Measurements from ENCODE around the gene RPL28.

RPL28 gene

GRCh38 chr19:55353356-55353802 is 32.4 kb upstream of the RPL28 start:
- no peak for DNase-seq (ENCODE audit: low read depth, low spot score)

DNA sequence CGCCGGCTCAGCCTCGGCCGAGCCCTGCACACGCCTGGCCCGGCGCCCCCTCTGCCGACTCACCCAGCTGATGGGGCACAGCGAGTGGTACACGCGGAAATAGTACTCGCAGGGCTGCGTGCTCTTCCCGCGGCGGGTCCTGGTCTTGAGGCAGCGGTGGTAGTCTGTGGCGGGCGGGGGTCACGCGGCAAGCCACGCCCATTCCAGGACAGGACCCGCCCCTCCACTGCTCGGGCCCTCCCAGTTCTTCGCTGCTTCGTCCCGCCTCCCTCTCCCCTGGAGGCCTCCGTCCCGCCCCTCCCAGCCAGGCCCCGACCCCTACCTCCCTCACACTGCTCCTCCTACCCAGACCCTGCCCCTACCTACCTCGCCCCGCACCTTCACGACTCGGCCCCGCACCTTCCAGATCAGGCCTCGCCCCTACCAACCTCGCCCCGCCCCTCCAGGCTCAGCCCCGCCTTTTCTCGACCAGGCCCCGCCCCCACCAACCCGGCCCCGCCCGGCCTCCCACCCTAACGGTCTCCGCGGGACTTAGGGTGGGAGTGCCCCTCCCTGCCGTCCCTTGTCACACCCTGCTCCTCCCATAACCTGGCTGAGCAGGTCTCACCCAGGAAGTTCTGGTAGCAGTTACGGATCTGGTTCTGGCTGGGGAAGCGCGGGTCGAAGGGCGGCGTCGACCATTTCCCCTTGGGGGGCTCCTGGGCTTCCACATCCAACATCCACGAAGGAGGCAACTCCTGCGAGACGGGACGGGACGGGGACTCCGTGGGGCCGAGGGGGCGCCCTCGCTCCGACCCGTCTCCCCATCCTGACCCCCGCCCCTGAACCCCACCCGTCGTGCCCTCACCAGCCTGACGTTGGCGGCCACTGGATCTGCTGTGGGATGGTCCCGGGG is 31.7 kb upstream of the RPL28 start:
- no peak for DNase-seq (ENCODE audit: low read depth, low spot score)

DNA sequence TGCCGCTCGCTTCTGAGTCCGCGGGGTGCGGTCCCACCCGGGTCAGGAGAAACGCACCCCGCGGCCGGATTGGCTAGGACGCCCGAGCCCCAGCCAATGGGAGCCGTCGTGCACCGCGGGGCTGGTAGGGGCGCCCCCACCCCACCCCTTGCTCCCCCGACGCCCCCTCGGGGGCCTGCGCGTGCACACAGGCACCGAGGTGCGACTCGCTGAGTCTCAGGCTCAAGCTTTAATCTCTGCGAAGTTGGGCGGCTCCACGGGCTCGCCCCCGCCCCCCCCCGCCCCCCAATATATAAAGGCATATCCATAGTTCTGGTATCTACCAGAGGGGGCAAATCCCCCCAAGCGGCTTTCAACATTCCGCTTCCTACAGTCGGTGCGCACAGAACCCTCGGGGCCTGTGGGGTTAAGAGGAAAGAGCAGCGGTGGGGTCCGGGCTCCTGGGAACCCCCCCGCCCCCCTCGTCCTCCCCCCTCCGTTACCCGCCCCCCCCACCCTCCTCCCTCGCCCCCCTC is 31.0 kb upstream of the RPL28 start, which contains the start of gene COX6B2:
TSS of gene COX6B2 (minus strand) at position 22 of the 515 bp plus-strand sequence. CDS start 198 bp downstream, outside the sequence.
- no peak for DNase-seq (ENCODE audit: low read depth, low spot score)

DNA sequence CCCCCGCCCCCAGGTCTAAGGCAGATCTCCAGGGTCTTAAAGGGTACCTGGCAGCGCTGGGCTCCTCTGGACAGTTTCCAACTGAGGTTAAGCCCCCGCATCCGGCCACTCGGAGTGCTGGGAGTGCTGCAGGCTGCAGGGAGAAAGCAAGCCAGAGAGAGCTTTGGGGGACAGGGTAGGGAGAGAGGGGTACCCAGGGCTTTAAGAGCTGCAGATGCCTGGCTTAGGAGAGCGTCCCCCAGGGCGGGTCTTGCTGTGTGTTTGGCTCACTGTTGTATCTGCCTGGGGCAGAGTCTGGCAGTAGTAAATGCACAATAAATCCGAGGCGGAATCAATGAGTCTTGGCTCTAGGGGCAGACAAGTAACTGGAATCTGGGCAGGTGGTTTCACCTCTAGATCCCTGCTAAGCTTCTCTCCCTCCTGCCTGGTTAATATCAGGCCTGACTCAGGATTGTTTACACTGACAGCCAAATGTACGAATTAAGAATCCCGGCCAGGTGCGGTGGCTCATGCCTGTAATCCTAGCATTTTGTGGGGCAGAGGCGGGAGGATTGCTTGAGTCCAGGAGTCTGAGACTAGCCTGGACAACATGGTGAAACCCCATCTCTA is 30.4 kb upstream of the RPL28 start:
- no peak for DNase-seq (ENCODE audit: low read depth, low spot score)

DNA sequence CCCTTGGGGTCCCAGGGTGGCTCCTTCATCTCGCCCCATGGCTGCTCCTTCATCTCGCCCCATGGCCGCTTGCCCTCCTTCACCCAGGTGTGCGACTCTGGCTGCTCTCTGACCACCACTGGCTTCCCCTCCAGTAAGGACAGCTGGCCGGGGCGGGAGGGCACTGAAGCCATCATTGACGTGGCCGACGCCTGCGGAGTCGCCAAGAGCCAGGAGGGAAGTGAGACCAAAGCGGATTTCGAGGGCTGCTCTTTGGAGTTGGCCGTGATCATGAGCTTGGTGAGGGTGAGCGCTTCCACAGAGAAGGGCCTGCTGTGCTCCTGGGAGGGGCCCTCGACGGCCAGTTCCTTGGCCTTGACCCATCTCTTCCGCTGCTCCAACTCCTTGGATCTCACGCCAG is 27.2 kb upstream of the RPL28 start:
- DNase-seq (ENCODE audit: low read depth, low spot score) = no peak

GRCh38 chr19:55358943-55359908 is 26.5 kb upstream of the RPL28 start:
- no peak for DNase-seq (ENCODE audit: low read depth, low spot score)

GRCh38 chr19:55360902-55361301 is 24.8 kb upstream of the RPL28 start:
- DNase-seq (ENCODE audit: low read depth, low spot score) = no peak

DNA sequence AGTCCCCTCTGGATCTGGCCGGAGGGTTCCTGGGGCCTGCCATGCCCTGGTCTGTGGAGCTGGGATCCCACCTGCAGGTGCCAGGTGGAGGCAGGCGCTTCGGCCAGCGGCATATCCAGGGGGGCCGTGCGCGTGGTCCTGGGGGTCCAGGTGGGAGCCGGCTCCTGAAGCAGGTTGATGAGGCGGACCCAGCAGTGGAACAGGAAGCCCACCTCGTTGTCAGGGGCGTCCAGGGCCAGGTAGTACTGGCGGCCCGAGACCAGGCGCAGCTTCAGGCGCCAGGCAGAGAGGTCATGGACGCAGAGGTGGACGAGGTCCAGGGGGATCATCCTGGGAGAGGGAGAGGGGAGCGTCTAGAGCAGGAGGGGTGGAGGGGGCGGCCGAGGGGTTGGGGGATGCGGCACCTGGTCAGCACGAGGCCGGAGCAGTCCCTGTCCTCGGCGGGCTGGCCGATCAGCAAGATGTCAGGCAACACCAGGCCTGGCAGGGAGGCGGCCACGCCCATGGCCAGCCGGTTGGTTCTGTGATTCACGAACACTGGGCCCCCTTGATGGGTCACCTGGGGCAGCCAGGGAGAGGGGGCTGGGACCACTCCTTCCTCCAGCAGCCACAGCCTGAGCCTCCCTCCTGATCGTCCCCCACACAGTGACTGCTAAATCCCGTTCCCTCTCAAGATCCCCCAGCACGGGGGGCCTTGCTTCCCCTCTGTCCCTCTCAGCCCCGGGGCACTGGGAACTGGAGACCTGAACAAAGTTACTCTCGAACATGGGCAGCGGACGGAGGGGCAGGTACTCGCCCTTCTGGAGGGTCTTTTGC is 23.4 kb upstream of the RPL28 start:
- DNase-seq (ENCODE audit: low read depth, low spot score) = no peak

- DNase-seq (ENCODE audit: low read depth, low spot score) = no peak
These were observed 22.6 kb upstream of the RPL28 start, which contains the start of gene GARIN5B for GRCh38 chr19:55362990-55363716. TSS of gene GARIN5B (minus strand) at chr19:55363260. CDS start at chr19:55363066, 194 bp downstream.

- no peak for DNase-seq (ENCODE audit: low read depth, low spot score)
These were observed 20.5 kb upstream of the RPL28 start for GRCh38 chr19:55365245-55365644.

- no peak for DNase-seq (ENCODE audit: low read depth, low spot score)
These were observed 19.8 kb upstream of the RPL28 start for GRCh38 chr19:55365964-55366363.

DNA sequence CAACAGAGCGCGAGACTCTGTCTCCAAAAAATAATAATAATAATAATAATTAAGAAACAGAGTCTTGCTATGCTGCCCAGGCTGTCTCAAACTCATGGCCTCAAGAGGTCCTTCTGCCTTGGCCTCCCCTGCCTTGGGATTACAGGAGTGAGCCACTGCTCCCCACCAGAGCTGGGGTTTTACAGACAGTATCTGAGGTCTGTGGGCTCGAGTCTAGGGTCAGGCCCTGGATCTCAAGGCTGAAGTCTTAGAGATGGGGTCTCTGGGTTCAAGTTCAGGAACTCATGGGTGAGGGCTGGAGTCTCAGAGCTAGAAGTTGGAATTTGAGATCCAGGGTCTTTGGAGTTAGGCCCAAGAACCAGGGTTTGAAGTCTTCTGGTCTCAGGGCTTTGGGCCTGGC is 18.9 kb upstream of the RPL28 start:
- DNase-seq (ENCODE audit: low read depth, low spot score) = no peak

GRCh38 chr19:55368106-55368505 is 17.6 kb upstream of the RPL28 start:
- no peak for DNase-seq (ENCODE audit: low read depth, low spot score)

DNA sequence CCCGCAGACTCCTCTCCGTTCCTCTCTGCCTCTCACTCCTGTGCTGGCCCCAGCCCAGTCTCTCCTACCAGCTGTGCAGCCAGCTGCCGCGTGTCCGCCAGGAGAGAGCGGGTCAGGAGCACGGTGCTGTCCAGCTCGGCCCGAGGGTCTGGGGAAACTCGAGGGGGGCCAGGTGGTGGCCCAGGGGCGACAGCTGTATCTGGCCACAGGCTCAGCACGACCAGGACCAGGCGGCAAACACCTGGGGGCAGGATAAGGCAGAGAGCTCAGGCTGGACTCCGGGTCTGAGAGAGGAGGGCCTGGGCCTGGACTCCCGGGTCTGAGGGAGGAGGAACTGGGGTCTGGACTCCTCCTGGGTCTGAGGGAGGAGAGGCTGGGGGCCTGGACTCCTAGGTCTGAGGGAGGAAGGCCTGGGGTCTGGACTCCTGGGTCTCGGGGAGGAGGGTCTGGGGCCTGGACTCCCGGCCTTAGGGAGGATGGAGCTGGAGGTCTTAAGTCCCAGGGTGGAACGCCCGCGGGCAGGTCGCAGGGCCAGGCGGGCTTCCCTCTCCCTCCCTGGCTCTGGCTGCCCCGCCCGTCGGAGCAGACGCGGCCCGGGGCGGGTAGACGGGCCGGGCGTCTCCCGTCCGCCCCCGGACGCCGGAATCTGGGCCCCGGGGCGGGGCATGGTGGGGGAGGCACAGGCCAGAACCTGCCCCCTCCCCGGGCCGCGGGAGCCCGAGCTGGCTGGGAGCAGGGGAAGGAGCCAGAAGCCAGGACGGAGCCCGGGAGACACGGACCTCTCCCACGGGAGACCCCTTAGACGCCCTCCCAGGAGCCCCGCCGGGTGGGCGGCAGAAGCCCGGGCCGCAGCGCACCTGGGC is 16.8 kb upstream of the RPL28 start:
- no peak for DNase-seq (ENCODE audit: low read depth, low spot score)

DNA sequence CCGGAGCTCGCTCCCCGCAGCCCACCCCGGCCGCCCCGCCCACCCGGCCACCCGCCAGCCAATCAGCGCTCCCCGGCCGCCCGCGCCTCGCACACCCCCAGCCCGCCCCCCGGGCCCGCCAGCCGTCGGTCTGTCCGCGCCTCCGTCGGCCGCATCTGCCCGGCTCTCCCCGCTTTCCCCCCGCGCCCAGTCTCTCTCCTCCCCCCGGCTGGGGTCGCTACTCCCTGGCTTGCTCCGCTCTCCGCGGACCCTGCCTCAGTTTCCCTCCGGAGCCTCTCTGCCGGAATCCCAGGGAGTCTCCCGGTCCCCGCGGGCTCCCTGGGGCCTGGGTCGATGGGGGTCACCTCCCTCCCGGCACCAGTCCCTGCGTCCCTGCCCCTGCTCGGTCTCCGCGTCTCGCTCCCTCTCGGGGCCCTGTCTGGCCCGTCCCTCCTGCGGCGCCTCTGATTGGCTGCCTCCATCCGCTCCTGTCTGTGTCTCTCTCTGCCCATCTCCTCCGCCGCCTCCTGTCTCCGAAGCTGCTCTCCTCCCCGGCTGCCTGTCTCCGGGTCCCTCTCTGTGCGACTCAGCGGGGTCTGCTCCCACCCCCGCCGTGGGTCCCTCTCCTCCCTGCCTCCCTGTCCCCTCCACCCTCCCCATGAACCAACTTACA is 16.0 kb upstream of the RPL28 start:
- no peak for DNase-seq (ENCODE audit: low read depth, low spot score)

- no peak for DNase-seq (ENCODE audit: low read depth, low spot score)
These were observed 15.3 kb upstream of the RPL28 start, which contains the start of gene IL11 for GRCh38 chr19:55370305-55370988. TSS of gene IL11 (minus strand) at chr19:55370463. CDS start at chr19:55370310, 153 bp downstream.

GRCh38 chr19:55372316-55373081 is 13.2 kb upstream of the RPL28 start:
- DNase-seq (ENCODE audit: low read depth, low spot score) = no peak

Measured in brain pericyte (primary cell).